Measurements from ENCODE around the gene EEA1.
A peak's percentile ranks its signal among the peaks of the same experiment; 100 is the strongest.

EEA1 gene

GRCh38 chr12:92938018-92938417 is 8.9 kb upstream of the EEA1 start:
- H3K36me3 ChIP-seq (ENCODE audit: control insufficient read depth, insufficient read depth, low read length): no peaks in the 10 kb centered on the region
- H3K27me3 ChIP-seq (replicated peaks; ENCODE audit: control insufficient read depth, insufficient read depth, low read length): no peaks in the 10 kb centered on the region
- DNase-seq (ENCODE audit: extremely low read depth, insufficient read length): no peak
- H3K4me3 ChIP-seq (replicated peaks; ENCODE audit: low read depth, low read length): no peak overlapping the region
- no peak for TF ChIP-seq CTCF (IDR thresholded peaks at IDR 0.05; ENCODE audit: insufficient read depth, low read length, poor library complexity, severe bottlenecking)

GRCh38 chr12:92933606-92934005 is 4.5 kb upstream of the EEA1 start:
- Histone ChIP-seq H3K27me3 (replicated peaks; ENCODE audit: control insufficient read depth, insufficient read depth, low read length) (no peaks in the 10 kb centered on the region), H3K4me3 (replicated peaks; ENCODE audit: low read depth, low read length) (no peak overlapping the region), H3K36me3 (ENCODE audit: control insufficient read depth, insufficient read depth, low read length) (no peaks in the 10 kb centered on the region)
- TF ChIP-seq CTCF (IDR thresholded peaks at IDR 0.05; ENCODE audit: insufficient read depth, low read length, poor library complexity, severe bottlenecking): no peak
- DNase-seq (ENCODE audit: extremely low read depth, insufficient read length): no peak

- Histone ChIP-seq H3K4me3 (replicated peaks; ENCODE audit: low read depth, low read length) (no peak overlapping the region), H3K36me3 (ENCODE audit: control insufficient read depth, insufficient read depth, low read length) (no peaks in the 10 kb centered on the region), H3K27me3 (replicated peaks; ENCODE audit: control insufficient read depth, insufficient read depth, low read length) (no peaks in the 10 kb centered on the region)
- TF ChIP-seq CTCF (IDR thresholded peaks at IDR 0.05; ENCODE audit: insufficient read depth, low read length, poor library complexity, severe bottlenecking): no peak
- DNase-seq (ENCODE audit: extremely low read depth, insufficient read length): no peak
These were observed 1.3 kb upstream of the EEA1 start for GRCh38 chr12:92930421-92930820.

GRCh38 chr12:92929983-92930382 is 888 bp upstream of the EEA1 start:
- Histone ChIP-seq H3K27me3 (replicated peaks; ENCODE audit: control insufficient read depth, insufficient read depth, low read length) (no peaks in the 10 kb centered on the region), H3K36me3 (ENCODE audit: control insufficient read depth, insufficient read depth, low read length) (no peaks in the 10 kb centered on the region), H3K4me3 (replicated peaks; ENCODE audit: low read depth, low read length) (peak overlapping the region; percentile 65)
- no peak for TF ChIP-seq CTCF (IDR thresholded peaks at IDR 0.05; ENCODE audit: insufficient read depth, low read length, poor library complexity, severe bottlenecking)
- DNase-seq (ENCODE audit: extremely low read depth, insufficient read length): no peak

- H3K4me3 ChIP-seq (replicated peaks; ENCODE audit: low read depth, low read length): peak overlapping the region; percentile 81
- no peaks in the 10 kb centered on the region; the same call in 1 of the 2 replicates for H3K36me3 ChIP-seq (ENCODE audit: control insufficient read depth, insufficient read depth, low read length)
- H3K27me3 ChIP-seq (replicated peaks; ENCODE audit: control insufficient read depth, insufficient read depth, low read length): no peaks in the 10 kb centered on the region
- DNase-seq (ENCODE audit: extremely low read depth, insufficient read length): peak; percentile 63
- no peak for TF ChIP-seq CTCF (IDR thresholded peaks at IDR 0.05; ENCODE audit: insufficient read depth, low read length, poor library complexity, severe bottlenecking)
These were observed 604 bp downstream of the EEA1 start for GRCh38 chr12:92928421-92928961.
